GOT3 (cell line): Measurements from ENCODE around the gene KCNMA1.

Experiments used
- DNase-seq: peaks from one replicate; lab custom pipeline; 2025; ENCODE audit warnings: mixed read lengths; lab: John Stamatoyannopoulos, UW

Gene KCNMA1

DNA sequence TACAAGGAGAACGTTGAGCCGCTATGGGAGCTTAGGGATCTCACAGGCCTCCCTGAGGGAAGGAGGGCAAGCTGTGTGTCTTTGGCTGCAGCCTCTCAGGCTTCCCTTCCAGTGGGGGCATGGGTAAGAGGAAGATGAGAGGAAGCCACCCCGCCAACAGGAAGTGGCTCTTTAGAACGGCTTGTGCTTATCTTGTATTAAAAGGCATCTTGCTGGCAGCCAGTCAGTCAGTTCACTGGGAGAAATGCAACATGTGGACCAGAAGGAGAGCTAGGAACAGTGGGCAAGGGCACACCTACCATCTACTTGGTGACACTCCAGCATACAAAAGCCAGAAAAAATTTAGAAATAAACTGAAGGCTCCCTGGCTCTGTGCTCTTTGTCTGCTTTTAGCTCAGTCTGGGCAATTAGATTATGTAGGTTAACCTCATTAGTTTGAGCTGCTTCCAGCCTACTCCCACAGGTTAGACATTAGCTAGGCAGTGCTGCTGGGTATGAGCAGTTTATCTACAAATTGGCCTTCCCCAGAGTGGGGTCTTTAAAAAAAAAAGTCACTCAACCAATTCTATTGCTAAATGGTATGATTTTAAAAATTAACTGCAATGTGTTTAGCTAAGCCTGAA, 595.9 kb downstream of the KCNMA1 start:
- DNase-seq = no peak

- no peak for DNase-seq
Measured at GRCh38 chr10:77038407-77038806, 599.2 kb downstream of the KCNMA1 start.

DNA sequence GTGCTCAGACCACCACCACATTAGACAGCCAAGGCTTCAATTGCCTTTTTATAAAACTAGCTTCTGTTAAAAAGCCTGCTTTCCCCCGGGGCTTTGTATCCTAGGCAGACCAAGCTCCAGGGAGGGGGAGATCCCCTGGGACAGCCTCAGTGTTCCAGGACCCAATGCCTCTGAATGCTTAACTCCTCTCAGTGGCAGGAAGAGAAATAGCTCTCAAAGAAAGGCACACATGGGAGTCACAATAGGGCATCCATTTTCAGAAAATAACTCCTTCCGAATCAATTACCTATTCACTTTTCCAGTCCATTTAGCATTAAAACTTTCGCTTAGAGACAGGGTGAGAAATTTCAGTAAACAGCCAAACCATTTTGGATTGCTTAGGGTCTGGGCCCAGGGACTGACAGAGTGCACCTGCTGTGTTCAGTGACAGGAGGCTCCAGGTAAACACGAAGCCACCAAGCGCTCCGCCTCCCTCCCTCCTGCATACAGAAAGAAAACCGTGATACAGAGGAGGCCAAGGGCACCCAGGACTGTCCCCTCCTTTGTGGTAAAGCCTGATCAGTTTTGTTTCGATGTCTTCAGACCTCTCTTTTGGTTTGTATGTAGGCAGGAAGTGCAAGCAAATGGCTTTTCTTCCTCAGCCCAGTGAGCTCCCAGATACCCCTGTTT, 599.7 kb downstream of the KCNMA1 start:
- no peak for DNase-seq

DNA sequence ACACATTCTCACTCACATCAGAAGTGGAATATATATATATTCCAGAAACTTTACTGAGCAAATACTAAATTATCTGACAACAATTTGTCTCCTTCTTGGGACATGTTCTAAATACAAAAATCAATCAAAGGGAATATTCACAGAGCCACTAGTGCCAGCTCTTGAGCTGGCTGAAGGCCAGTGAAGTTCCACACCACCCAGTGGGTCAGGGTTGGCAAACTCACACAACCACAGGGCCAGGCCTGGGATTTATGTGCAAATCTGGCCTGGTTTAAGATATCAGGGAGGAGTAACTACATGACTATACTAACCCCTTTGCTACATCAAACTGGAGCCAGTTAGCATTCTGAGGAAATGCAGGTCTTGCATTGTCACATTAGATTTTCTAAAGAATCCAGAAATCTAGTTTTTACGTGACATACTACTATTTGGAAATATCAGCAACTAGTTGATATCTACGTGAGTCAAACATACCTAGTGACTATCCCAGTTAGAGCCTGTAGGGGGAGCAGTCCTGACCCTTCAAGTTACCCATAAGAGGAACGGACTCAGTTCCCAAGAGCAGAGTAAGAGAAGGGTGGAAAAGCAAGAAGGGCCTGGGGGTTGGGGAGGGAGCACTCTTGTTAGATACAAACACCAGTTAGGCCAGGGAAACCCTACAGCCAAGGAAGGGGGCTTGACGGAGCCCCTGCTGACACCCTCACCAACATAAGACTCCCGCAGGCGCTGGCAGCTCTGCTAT, 600.4 kb downstream of the KCNMA1 start:
- no peak for DNase-seq

- DNase-seq = no peak
Measured at GRCh38 chr10:77036276-77036675, 601.3 kb downstream of the KCNMA1 start.

DNA sequence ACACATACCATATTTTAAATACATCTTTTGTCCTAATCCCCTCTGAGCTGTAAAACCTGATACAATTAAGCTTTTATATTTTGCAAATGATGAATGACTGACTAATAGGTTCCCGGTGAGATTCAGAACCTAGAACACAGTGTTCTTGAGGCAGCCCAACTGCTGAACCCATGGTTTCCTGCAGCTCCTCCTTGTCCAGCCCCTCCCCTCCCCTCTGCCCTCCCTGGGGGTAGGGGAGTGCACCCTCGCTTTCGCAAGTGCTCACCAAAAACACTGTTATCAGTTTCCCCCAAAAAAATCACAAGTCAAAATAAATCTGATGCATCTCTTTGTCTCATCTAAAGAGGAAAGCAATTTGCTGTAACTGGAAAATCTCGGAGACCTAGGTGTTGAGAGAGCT, 602.8 kb downstream of the KCNMA1 start:
- DNase-seq = no peak

DNA sequence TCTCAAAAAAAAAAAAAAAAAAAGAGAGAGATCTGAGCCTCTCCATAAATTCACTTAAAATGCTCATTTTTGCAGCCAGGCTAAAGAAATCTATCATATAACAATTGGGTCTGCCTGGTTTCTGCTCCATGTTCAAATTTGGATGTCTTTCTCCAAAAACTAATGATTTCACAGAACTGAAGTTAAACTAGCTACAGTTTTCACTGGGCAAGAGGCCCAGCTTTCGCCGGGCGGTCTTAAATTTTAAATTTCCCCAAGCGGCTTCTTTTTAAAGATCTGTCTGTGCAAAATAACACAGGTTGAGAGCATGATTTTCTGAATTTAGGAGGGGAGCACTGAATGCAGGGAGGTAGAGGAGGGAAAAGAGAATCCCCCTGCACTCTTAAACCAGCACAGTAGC, 603.4 kb downstream of the KCNMA1 start:
- no peak for DNase-seq

- DNase-seq = no peak
Measured at GRCh38 chr10:77032188-77032570, 605.4 kb downstream of the KCNMA1 start.

DNA sequence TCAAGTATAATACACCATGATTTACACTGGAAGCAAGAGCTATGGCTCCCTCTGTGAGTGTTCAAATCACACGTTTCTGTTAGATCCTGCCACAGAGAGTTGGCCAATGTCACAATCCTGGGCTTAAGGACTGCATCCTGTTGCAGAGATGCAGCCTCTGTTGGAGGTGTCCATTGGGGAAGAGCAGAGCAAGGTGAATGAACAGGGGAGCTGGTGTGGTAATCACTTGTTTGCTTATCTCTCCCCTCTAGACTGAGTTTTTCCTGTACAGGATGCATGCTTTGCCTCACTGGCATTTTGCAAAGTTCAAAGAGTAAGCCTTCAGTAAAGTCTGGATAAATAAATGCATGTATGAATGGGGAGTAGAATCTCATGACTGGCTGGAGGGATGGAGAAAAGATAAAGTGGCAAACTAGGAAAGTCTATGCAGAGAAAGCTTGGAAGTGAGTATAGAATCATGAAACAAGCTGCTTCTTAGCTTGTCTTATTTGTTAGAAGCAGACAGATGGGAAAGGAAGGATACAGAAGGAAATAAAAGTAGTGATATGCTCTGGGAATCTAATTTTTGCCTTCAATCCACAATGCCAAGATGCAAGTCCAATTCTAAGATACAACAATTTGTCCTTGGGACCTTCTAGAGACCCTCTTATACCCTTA, 605.9 kb downstream of the KCNMA1 start:
- DNase-seq = no peak

- DNase-seq = no peak
Measured at GRCh38 chr10:77030974-77031373, 606.6 kb downstream of the KCNMA1 start.

- no peak for DNase-seq
Measured at GRCh38 chr10:77029777-77030717, 607.6 kb downstream of the KCNMA1 start.

DNA sequence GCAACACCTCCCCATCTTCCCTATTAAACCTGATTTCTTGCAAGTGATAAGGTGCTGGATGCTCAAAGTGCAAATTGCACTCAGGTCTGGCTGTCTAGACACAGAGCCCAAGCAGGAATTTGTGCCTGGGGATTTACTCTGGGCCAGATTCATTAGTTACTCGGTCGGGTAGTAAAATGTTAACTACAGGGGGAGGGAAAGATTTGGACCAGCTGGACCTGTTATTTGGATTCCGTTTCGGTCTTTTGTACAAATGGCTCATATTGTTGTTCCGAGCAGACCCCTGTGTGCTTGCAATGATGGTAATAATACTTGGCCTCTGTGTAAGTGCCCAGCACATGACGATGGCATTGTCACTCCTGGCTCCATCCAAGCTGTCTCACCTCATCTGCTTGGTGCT, 609.6 kb downstream of the KCNMA1 start:
- DNase-seq = no peak

DNA sequence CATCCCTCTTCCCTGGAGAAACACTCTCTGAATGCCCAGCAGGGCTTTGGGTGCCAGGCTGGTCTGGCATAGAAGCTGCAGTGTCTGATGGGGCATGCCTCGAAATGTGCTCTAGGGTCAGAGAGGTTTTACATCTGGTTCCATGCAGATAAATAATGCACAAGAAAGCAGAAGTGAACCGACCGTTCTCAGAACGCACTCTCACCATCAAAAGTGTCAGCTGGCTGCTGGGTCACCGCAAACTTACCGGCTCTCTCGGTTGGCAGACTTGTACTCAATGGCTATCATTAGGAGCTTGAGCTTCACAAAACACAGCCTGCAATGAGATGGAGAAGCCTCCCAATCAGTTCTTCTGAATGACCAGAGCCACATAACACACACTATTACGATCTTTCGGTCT, 610.0 kb downstream of the KCNMA1 start:
- no peak for DNase-seq

DNA sequence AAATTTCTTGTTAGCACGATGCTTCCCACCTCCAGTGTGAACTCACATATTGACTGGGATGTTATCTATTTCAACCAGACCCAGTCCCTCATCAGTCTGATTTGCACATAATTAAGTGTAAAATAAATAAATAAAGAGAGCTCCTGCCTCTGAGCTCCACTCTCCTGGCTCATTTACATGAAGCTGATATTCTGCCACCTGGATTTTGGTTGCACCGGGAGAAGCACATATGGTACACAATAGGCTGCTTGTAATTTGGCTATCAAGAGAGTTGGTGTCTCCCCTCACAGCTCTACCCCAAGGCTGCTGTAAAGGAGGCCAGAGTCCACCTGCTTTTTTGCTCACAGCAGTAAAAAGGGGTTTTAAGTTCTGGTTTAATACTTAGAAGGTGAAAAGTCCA, 610.5 kb downstream of the KCNMA1 start:
- DNase-seq = no peak

DNA sequence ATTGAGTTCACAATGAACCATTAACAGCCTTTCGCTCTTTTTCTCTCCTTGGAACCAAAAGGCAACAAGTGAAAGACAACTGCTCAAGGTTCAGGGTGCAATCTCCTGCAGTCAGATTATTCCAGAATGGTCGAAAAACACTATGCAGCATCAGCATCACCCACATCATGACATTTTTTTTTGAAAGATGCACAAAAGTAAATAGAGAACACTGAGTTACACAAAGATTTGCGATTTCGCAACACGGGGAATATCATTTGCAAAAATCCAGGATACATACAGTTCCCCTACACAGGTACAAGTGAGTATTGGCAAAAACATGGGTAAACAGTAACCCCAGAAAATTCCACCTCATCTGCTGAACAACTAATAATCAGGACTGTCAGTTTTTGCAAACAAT, 611.5 kb downstream of the KCNMA1 start:
- no peak for DNase-seq

GRCh38 chr10:77024461-77024860, 613.1 kb downstream of the KCNMA1 start:
- no peak for DNase-seq

GRCh38 chr10:77023396-77023795, 614.2 kb downstream of the KCNMA1 start:
- DNase-seq = no peak

GRCh38 chr10:77022671-77023070, 614.9 kb downstream of the KCNMA1 start:
- no peak for DNase-seq

DNA sequence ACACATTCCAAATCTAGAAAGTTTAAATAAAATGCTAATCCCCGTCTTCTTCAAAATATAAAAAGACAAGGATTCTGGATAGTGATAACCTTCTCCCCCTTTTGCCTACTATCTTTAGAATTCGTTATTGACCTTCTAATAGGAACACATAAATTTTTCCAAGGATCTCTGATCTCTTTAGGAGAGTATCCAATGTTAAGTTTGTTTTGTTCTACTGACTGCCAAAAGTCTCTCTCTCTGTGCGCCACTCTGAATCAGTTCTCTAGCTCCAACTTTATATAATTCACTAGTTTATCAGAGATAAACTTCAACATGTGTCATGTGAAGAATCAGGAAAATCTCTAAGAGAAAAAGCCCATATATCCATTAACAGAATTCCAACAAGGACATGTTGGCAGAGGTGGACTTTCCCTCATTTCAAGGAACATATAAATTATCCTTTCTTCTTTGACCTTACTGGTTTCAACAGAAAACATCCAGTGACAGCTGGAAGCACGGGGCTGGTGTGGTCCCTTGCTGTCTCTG, 615.6 kb downstream of the KCNMA1 start:
- no peak for DNase-seq

- DNase-seq = no peak
Measured at GRCh38 chr10:77020426-77021040, 617.1 kb downstream of the KCNMA1 start.

DNA sequence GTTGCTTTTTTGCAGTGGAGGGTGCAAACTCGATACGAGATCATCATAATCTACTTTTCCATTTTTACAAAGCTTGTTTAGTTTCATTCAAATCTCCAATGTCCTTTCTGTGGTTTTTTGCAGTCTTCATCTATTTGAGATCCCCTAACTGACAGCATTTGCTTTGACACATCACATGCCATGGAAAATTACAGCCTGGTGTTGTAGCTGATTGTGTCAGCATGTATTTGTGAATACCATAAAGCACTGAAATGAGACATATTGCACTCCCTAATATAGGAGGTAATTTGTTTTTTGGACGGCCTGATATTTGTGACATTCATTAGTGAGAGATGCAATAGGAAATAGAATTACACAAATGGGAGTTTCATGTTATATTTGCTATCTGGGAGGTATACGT, 620.8 kb downstream of the KCNMA1 start:
- no peak for DNase-seq
